ENCODE measurements around the gene PHAX. TPM values are rescaled to one million over a fixed set of nuclear protein-coding genes. Genes with fewer than 3 reads are reported as not detected.
A peak's percentile ranks its signal among the peaks of the same experiment; 100 is the strongest.
"Not testable (repeated sequence)": the region's sequence is repeated elsewhere in the genome, so short reads cannot be mapped to it uniquely, and the experiment has no call there.

PHAX gene
- polyA plus RNA-seq (2011; rRNA removed) = 38.9 and 61.0 TPM in 2 replicates
- polyA minus RNA-seq (2011; rRNA and poly(A)+ RNA removed) = 49.5 and 50.2 TPM in 2 replicates

GRCh38 chr5:126600631-126601511 is at the start of gene PHAX:
PHAX (plus strand) TSS chr5:126600947; CDS start chr5:126600963, 16 bp downstream.
- Histone ChIP-seq H3K4me3 (ENCODE audit: low read depth, low read length) (peak within 1 kb of the TSS; percentile 95), H3K27ac (ENCODE audit: low read depth, low read length) (peak within 1 kb of the TSS; percentile 57), H3K9me3 (ENCODE audit: control insufficient read depth, insufficient read depth, low read length) (peaks cover 3% of the 10 kb centered on the region), H3K27me3 (ENCODE audit: control insufficient read depth, insufficient read depth, low read length) (no peaks in the 10 kb centered on the region)
- peak; percentile 37 for DNase-seq (ENCODE audit: low read depth, low spot score)
- POLR2A ChIA-PET = interaction anchor here (0.6 kb wide), 1 partner anchor 431 kb away, joined by 5 read pairs; no protein-coding TSS in a partner anchor
- peak; percentile 80 for TF ChIP-seq CTCF (IDR thresholded peaks at IDR 0.05; ENCODE audit: low read depth, low read length)
- CTCF ChIA-PET = interaction anchor here (0.7 to 3.9 kb wide), 23 partner anchors 8 to 1565 kb away, joined by 3 to 41 read pairs (median 5); partner anchors contain the start of gene GRAMD2B

GRCh38 chr5:126552614-126553013 is 48.1 kb upstream of the PHAX start:
- no peak for TF ChIP-seq CTCF (IDR thresholded peaks at IDR 0.05; ENCODE audit: low read depth, low read length)
- POLR2A ChIA-PET = no interaction called here
- H3K27ac ChIP-seq (ENCODE audit: low read depth, low read length) = no peak overlapping the region
- no peak for DNase-seq (ENCODE audit: low read depth, low spot score)
- CTCF ChIA-PET = no interaction called here
- H3K9me3 ChIP-seq (ENCODE audit: control insufficient read depth, insufficient read depth, low read length) = no peaks in the 10 kb centered on the region
- H3K4me3 ChIP-seq (ENCODE audit: low read depth, low read length) = no peak overlapping the region
- no peaks in the 10 kb centered on the region for H3K27me3 ChIP-seq (ENCODE audit: control insufficient read depth, insufficient read depth, low read length)

GRCh38 chr5:126555101-126555500 is 45.6 kb upstream of the PHAX start:
- POLR2A ChIA-PET; H3K27ac ChIP-seq (ENCODE audit: low read depth, low read length); H3K9me3 ChIP-seq (ENCODE audit: control insufficient read depth, insufficient read depth, low read length); H3K27me3 ChIP-seq (ENCODE audit: control insufficient read depth, insufficient read depth, low read length); H3K4me3 ChIP-seq (ENCODE audit: low read depth, low read length); DNase-seq (ENCODE audit: low read depth, low spot score): not testable (repeated sequence)
- CTCF ChIA-PET = interaction anchor here (0.6 kb wide), 1 partner anchor 798 kb away, joined by 7 read pairs; no protein-coding TSS in a partner anchor

- Histone ChIP-seq H3K27me3 (ENCODE audit: control insufficient read depth, insufficient read depth, low read length) (no peaks in the 10 kb centered on the region), H3K9me3 (ENCODE audit: control insufficient read depth, insufficient read depth, low read length) (no peaks in the 10 kb centered on the region), H3K4me3 (ENCODE audit: low read depth, low read length) (no peak overlapping the region), H3K27ac (ENCODE audit: low read depth, low read length) (no peak overlapping the region)
- CTCF ChIA-PET = no interaction called here
- POLR2A ChIA-PET = interaction anchor here (0.7 to 0.9 kb wide), 2 partner anchors 33 to 1153 kb away, joined by 4 read pairs; partner anchors contain the start of gene ALDH7A1
- no peak for DNase-seq (ENCODE audit: low read depth, low spot score)
- no peak for TF ChIP-seq CTCF (IDR thresholded peaks at IDR 0.05; ENCODE audit: low read depth, low read length)
These were observed 38.8 kb upstream of the PHAX start for GRCh38 chr5:126561908-126562307.

GRCh38 chr5:126562823-126563222 is 37.9 kb upstream of the PHAX start:
- ChIA-PET CTCF (interaction anchor here (1.2 kb wide), 1 partner anchor 225 kb away, joined by 3 read pairs; no protein-coding TSS in a partner anchor), POLR2A (interaction anchor here (0.9 kb wide), 1 partner anchor 32 kb away, joined by 4 read pairs; the partner anchor contains the start of gene ALDH7A1)
- Histone ChIP-seq H3K27me3 (ENCODE audit: control insufficient read depth, insufficient read depth, low read length) (no peaks in the 10 kb centered on the region), H3K9me3 (ENCODE audit: control insufficient read depth, insufficient read depth, low read length) (no peaks in the 10 kb centered on the region), H3K27ac (ENCODE audit: low read depth, low read length) (no peak overlapping the region), H3K4me3 (ENCODE audit: low read depth, low read length) (no peak overlapping the region)
- no peak for DNase-seq (ENCODE audit: low read depth, low spot score)
- no peak for TF ChIP-seq CTCF (IDR thresholded peaks at IDR 0.05; ENCODE audit: low read depth, low read length)

All from AG04450 (cell line).